Muscle of back (tissue), 11 donors: ENCODE measurements around the gene YRDC. TPM values are rescaled to one million over a fixed set of nuclear protein-coding genes. Genes with fewer than 3 reads are reported as not detected.

Experiments
- DNase-seq, 3 donors: peaks; one replicate each; pipeline versions ENCODE4 v3.0.0 to v3.0.0-alpha.2; 2013
- polyA plus RNA-seq, 10 donors: library from polyadenylated mRNA; unstranded; fragments of 120-200 nt; gene quantifications; one replicate each; pipeline ENCODE4 v1.2.1, GENCODE V29; 2013; ENCODE audit not compliant: insufficient read length in 10 of 10

YRDC gene
- polyA plus RNA-seq, 10 donors, result 6.4 to 9.5 (median 7.7) TPM

DNA sequence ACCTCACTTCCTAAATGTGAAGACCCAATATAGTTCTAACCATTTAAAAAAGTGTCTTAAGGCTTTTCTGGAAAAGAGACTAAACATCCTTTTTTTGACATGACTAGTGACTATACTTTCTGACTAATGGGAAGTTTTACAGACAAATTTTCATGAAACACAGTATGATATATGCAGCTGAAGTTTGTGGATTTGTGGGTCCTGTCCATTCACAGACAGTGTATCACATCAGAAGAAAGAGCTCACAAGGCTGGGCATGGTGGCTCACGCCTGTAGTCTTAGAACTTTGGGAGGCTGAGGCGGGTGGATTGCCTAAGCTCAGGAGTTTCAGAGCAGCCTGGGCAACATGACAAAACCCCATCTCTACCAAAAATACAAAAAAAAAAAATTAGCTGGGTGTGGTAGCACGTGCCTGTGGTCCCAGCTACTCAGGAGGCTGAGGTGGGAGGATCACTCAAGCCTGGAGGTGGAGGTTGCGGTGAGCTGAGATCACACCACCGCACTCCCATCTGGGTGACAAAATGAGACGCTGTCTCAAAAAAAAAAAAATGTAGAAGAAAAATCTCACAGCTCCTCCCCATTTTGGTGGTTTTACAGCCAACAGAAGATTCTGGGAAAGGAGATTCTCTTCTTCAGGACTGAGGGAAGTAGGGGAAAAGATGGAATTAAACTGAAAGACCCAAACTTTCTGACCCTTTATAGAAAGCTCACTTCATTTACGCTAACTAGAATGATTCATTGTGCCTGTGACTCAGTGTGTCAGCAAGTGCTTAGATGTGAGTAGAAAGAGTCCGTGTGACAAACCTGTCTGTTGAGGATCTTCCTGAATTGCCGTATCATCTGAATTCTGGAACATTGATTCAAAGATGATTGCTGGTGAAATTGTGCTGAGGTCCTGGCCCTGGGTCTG is 15.2 kb upstream of the YRDC start:
- DNase-seq, result no peak

DNA sequence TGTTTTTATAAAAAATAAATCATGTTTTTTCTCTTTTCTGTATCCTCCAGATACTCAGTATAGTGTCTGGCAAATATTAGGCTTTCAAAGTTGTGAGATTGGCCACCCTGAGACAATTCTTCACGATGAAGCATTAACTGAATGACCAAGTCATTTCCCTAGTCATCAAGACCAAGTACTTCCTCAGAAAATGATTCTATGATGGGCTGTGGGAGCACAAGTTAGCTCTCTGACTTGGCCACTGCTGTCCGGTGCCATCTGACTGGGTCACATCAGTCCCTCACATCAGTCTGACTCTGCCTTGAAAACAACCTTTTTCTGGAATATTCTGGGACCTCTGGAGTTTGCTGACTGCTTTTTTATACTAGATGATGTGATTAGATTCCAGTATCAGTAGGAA is 13.5 kb upstream of the YRDC start:
- no peak for DNase-seq

DNA sequence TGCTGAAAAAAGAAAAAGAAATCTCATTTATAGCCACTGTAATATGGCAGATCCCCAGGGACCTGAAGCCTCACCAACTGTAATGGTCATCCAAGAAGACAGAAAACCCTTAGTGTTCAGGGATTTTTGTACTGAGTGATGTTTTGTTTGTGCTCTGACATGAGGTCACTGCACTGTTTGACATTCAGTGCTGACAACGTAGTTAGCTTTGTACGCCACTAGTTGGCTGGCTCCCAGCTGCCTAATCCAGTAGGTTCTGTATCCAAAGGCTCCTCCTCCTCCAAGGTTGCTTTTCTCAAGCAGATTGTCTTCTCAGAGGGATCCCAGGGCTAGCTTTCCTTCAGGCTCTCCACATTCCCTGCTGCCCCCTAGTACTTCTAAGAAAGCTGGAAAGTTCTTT is 9.5 kb upstream of the YRDC start:
- no peak for DNase-seq

DNA sequence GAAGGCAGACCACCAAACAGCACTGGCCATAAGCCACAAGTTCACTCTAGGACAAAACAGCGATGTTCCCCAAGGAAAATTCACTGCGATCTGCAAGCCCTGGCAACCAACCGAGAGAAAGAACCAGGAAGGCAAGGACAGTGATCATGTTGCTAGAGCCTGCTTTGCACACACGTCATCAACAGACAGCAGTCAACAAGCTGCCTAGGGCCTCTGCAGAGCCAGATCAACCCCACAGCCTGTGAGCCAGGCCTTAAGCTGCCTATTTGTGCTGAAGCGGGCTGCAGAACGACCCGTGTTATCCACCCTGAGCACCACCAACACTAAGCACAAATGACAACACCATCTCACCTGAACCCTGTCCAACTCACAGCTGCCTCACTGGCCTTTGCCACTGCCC is 6.2 kb upstream of the YRDC start:
- peak in 2 of 3 donors; percentile 10 to 34 for DNase-seq

DNA sequence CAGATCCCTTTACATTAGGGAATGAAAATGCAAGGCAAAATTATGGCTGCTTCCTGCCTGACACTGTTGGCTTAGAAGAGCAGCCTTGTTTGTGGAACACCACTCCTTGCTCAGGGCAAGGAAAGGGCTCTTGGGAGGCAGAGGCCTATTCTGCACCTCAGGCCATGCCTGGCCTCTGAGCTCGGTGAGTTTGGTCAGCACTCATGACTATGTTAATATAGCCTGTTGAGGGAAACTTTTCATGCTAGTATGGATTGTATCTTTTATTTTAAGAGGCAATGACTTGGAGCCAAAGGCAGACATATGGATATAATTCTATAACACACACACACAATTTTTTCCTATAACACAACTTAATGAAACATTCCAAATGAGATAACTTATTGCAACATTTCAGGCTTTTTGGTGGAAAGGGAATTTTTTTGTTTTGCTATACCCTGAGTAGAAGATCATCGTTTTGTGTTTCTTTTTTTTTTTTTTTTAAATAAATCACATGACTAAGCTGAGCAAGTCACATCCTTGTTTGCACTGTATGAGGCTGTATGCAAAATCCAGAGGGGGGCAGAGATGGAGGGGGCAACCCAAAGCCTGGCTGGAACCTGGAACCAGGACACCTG is 5.6 kb upstream of the YRDC start:
- peak; percentile 22 to 70 (median 24) for DNase-seq

DNA sequence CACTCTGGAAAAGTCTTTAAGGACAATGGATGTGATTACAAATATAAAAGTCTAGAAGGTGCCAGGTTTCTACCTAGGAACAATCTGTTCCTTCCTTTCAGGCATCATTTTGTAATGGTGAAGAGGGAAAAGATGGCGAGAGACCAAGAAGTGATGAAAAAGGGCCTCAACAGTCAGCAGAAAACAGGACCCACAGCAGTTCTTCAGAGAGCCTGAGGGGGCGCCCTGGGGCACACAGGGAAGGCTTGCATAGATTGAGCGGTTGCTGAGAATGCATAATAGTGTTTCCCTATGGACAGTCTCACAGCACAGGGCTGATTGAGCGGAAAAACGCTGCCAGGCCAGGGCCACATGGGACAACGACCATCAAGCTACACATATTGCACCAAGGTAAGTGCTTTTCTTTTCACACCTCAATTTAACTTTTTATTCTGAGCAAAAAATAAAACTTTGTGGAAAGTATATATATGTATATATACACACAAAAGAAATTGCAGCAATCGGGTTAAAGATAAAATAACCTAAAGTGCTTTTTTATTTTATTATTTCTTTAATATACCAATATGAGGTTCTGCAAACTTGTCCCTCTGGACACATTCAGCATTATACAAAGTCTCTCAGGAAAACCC is 3.1 kb upstream of the YRDC start:
- DNase-seq, result peak; percentile 53 to 79 (median 71)

DNA sequence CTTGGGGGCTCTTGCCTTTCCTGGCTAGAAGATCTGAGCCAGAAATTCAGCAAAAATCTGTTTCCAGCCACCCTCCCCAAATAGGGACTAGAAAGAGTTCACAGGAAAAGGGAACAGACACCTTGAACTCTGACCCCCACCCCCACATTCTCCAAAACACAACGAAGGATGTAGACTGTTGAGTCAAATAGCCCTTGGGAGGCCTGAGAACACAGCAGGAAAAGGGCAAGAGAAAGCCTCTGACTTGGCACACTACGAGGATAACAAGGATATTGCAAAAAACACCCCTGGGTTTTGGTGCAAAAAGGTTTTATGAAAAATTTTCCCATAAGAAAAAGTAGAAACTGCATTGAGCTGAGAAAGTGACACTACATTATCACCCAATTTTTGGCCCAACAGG is 1.9 kb upstream of the YRDC start:
- DNase-seq, result no peak

DNA sequence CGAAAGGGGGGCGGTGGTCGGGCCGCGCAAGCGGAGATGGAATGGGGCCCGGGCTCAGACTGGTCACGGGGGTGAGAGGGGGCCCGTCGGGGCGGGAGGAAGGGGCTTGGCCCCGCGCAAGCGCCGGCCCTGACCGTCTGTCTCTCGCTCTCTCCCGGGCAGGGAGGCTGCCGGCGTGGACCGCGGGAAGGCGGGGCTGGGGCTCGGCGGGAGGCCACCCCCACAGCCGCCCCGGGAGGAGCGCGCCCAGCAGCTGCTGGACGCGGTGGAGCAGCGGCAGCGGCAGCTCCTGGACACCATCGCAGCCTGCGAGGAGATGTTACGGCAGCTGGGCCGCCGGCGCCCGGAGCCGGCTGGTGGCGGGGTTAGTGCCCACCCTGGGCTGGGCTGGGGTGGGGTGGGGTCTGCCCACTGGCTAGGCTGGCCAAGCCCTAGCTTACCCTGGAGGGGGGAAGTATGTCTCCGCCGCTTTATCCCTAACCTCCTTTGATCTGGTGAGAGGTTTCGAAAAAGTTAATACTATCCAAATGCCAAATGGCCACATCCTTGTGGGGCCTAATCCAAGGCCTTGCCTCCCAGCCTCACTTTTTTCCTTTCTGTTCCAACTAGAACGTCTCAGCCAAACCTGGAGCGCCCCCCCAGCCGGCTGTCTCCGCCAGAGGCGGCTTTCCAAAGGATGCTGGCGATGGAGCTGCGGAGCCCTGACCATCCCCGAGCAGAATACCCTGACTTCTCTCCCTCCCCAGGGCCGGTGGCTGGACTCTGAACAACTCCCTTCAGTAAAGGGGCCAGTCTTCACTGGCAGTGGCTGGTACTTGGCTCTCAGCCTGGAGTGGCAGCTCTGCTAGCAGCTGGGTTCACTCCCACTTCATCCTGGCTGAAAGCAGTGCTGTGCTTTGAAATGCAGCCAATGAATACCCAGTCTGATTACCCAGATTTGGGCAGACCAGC is 636 bp upstream of the YRDC start:
- peak in 2 of 3 donors; percentile 58 to 69 for DNase-seq

DNA sequence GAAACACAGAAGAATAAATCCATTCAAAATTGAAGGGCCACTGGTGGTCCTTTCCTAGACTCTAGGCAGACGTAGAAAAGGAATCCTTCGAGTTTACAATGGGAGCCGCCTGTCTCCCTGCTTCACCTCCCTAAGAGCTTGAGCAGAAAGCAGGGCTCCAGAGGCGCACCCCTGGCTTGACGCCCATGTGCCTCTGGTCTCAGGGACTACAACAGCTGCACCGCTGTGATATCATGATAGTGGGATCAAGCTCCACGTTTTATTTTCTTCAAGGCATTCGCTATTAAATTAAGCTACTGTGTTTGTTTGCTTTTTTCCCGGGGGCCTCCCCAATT is 821 bp downstream of the YRDC start:
- no peak for DNase-seq

DNA sequence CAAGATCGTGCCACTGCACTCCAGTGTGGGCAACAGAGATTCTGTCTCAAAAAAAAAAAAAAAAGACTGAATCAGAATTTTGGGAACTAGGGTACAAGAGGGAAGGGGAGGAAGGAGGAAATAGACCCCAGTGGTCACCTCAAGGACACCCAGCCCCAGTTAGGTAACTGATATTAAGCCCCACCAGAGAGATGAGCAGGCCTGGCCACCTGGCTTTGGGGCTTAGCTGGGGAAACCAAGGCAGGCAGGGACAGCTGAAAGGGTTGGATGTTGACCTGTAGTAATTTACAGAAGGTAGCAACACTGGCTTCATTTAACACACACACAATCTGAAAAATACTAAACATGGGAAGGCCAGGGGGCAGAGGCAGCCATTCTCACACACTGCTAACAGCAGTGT is 5.6 kb downstream of the YRDC start:
- DNase-seq, result no peak

DNA sequence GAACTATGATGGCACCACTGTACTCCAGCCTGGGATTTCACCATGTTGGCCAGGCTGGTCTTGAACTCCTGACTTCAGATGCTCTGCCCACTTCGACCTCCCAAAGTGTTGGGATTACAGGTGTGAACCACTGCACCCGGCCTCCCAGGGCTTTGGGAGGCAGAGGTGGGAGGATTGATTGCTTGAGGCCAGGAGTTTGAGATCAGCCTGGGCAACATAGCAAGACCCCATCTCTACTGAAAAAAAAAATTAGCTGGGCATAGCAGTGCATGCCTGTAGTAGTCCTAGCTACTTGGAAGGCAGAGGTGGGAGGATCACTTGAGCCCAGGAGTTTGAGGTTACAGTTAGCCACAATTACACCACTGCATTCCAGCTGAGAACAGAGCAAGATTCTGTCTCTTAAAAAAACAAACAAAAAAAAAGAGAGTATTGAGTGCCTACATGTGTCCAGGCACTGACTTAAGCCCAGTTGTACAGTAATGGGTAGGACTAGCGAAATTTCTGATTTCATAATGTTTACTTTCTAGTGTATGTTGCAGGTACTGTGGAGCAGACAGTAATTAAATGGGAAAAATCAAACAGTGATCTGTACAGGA is 10.2 kb downstream of the YRDC start:
- DNase-seq, result no peak

DNA sequence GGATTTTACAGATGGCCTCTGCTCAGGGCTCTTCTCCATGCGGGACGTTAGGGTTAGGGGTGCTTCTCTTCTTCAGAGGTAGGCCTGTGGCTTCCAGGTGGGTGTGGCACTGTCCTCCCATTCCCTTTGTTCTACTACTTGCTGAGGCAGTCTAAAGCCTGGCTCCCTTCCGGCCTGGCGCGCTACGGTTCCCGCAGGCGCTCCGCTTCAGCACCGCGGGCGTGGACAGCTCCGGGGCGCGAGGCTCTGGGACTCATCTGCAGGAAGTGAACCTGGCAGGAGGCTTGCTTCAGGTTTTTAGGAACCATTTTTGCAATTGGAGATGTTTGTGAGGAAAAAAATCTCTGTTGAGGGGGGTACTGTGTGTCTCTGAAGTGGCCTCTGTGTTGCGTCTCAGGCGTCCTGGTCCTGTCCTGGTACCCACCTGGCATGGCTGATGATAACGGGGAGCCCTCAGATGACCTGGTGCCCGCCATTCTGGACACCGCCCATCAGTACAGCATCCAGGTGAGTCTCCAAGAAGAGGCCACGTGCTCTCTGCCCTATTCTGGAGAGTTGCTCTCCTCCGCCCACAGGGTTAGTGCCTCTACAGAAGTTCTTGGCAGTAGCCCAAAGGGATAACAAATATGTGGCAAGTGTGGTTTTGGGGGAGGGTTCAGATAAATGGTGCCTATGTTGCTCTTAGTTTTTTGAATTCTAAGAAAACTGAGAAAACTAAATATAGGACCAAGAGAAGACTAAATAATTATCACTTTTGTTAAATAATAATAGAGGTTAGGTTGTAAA is 12.5 kb downstream of the YRDC start:
- peak; percentile 30 to 82 (median 74) for DNase-seq

DNA sequence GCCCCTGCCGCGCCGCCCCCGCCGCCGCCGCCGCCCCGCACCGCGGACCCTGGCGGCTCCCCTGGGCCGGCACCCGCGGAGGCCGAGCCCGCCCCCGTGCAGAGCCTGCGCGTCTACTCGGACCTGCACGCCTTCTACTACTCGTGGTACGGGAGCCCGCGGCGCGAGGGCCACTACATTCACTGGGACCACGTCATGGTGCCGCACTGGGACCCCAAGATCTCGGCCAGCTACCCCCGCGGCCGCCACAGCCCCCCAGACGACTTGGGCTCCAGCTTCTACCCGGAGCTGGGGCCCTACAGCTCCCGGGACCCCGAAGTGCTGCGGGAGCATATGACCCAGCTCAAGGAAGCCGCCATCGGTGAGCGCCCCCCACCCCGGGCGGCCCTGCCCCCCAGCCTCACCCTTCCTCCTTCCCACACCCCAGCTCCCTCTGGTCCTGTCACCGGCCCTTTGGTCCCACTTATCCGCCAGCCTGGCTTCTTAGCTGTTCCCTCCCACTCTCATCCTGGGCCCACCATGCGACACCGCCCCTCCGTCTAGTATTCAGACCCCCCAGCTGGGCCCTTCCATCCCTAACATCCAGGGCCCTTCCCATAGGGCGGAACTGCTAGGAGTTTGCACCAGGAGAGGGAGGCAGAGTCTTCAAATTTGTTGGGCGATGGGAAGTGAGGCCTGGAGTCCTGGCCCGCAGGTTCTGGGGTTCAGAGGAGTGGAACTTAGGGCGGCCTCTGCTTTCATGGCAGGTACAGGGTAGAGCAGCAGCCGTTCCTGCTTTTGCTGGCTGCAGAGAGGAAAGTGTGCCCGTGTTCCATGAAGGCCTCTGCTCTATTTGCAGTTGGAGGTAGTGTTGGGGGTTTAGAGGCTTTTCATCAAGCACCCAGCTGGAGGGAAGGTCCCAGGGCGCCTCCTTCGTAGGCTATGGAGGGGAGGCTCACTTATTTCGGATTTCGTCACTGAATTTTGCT is 13.4 kb downstream of the YRDC start:
- peak in 1 of 3 donors; percentile 22 for DNase-seq

DNA sequence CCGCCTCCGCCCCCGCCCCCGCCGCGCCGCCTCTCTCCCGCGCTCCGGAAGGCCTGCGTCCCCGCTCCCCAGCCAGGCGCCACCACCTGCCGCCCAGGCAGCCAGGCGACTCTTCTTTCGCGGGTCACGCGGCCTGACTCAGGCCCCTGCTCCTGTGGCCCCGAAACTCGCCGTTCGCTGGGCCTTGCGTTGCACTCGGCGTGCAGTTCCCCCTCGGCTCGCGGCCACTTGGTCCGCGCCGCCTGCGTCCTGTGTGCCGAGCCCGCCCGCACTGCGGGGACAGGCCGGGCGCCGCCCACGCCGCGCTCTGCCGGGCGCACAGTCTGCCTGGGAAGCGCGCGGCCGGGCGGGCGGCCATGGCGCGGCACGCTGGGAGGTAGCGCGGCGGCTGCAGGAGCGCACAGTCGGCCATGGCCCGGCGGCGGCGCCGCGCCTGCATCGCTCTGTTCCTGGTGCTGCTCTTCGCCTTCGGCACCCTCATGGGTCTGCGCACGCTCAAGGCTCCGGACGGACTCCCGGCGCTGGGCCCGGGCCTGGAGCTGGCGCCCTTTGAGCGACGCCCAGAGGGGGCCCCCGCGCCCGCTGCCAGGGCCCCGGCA is 14.1 kb downstream of the YRDC start, which contains the start of gene MANEAL:
Gene MANEAL (plus strand): TSS at position 75 of the 599 bp plus-strand sequence. CDS start 336 bp downstream, at position 411.
- peak; percentile 14 to 71 (median 42) for DNase-seq

DNA sequence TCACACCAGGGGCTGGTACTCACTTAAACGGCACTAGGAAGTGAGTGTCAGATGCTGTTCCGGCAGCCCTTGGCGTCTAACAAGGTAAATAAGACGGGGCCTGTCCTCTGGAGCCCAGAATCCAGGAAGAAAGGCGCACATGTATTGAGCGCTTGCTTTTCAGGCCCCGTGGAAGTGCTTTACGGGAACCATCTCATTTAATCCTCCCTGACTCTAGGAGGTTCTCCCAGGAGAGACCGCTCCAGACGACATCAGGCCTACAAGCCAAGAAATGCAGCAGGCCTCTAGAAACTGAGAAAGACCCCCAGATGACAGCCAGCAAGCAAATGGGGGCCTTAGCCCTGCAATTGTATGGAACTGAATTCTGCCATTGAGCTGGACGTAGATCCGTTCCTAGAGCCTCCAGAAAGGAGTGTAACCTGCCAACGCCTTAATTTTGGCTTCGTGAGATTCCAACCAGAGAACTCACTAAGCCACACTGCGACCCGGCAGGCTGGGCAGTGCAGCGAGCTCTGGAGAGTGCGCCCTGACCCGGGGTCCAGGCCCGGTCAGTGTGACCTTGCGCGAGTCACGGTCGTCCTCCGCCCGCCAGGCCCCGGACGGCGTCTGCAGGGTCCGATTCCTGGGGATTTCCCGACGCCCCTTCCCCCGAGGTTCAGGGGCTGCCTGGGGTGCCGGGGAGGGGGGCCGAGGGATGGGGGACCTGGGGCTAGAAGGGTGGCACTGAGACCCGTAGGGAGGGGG is 14.9 kb downstream of the YRDC start:
- no peak for DNase-seq

DNA sequence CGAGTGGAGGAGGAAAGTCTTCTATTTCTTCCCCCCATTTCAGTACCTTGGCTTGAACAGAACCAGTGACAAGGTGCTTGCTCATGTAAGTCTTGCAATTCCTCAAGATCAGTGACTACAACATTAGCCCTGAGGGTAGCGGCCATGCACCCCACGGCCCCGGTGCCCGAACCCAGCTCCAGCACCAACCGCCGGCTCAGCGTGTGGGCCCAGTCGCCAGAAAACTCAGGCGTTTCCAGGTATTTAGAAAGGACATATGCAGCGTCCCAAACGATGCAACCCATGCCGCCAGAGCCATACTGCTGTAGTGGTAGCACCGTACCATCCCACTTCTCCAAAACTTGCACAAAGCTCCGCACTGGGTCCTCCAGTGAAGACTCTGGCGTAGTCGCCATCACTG is 25.5 kb downstream of the YRDC start:
- no peak for DNase-seq

DNA sequence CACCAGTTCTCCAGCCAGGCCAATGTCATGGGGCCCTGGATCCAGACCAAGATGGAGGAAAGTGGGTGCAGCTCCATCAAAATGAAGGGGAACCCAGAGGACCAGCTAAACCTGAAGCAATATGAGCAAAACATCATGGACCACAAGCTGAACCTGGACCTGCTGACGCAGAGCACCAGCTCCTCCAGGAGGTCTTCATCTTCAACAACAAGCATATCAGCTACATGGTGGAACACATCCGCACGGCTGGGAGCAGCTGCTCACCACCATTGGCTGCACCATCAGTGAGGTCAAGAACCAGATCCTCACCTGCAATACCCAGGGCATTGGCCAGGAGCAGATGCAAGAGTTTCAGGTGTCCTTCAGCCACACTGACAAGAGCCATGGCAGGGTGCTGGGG is 29.4 kb downstream of the YRDC start:
- DNase-seq, result no peak

DNA sequence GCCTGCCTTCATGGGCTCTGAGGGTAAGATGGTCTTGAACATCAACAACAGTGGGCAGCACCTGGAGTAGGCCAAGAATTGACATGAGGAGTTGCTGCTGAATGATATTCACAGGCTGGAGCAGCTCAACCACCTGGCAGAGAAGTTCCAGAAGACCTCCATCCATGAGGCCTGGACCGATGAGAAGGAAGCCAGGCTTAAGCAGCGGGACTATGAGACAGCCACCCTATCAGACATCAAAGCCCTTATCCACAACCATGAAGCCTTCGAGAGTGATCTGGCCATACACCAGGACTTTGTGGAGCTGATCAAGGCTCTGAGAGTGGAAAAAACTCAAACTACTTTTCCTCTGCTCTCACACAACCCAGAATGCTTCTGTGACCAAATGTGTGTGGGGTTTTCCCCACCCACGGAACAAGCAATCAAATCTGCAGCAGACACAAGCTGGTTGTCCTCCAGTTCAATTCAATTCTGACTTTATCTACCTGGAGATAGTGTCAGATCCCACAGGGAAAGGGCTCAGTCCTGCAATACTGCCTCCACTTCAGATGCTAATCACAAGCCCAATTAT is 31.0 kb downstream of the YRDC start:
- no peak for DNase-seq
